Measurements from ENCODE around the gene EXOC6. TPM values are rescaled to one million over a fixed set of nuclear protein-coding genes. Genes with fewer than 3 reads are reported as not detected.

Gene EXOC6
- total RNA-seq, 1 experiment from 2014 or later: 17.0 TPM

GRCh38 chr10:92989250-92989649, 140.9 kb downstream of the EXOC6 start:
- in situ Hi-C loops (cut with HindIII; ENCODE audit: low pct_unique_long_range_greater_than_20kb, low sequenced_read_pairs) (no loop called here), intact Hi-C loops (cut with micrococcal nuclease; ENCODE audit: unreplicated experiment) (no loop called here)
- no peak for ATAC-seq
- Histone ChIP-seq H3K27me3 (ENCODE audit: control insufficient read depth, insufficient read depth, low read length) (no peaks in the 10 kb centered on the region), H3K4me3 (ENCODE audit: low read depth in 2 of 2, low read length in 2 of 2) (no peak overlapping the region), H3K36me3 (ENCODE audit: control insufficient read depth, insufficient read depth, low read length) (no peaks in the 10 kb centered on the region), H3K27ac (ENCODE audit: low read length) (no peak overlapping the region), H3K9me3 (ENCODE audit: control insufficient read depth, insufficient read depth, low read depth, low read length) (no peaks in the 10 kb centered on the region), H3K4me1 (ENCODE audit: control insufficient read depth, insufficient read depth, low read length) (no peaks in the 10 kb centered on the region)
- DNase-seq (ENCODE audit: low read depth, low spot score): no peak
- ChIA-PET POLR2A (no interaction called here), CTCF (no interaction called here)
- no peak for TF ChIP-seq REST (IDR thresholded peaks at IDR 0.05; ENCODE audit: insufficient read depth in 1 of 2, low read depth in 2 of 2, low read length in 1 of 2)
- no peak for TF ChIP-seq SIN3A (IDR thresholded peaks at IDR 0.05; ENCODE audit: borderline replicate concordance, insufficient read depth, low read depth, low read length)
- TF ChIP-seq CTCF (IDR thresholded peaks at IDR 0.05): no peak
- TF ChIP-seq POLR2AphosphoS5 (IDR thresholded peaks at IDR 0.05; ENCODE audit: low read depth, low read length): no peak
- no TSS peak for BruUV-seq (replicated peaks)

- H3K27me3 ChIP-seq (ENCODE audit: control insufficient read depth, insufficient read depth, low read length): no peaks in the 10 kb centered on the region
- no peak for DNase-seq (ENCODE audit: low read depth, low spot score)
- no peak for ATAC-seq
- POLR2A ChIA-PET: no interaction called here
- in situ Hi-C loops (cut with HindIII; ENCODE audit: low pct_unique_long_range_greater_than_20kb, low sequenced_read_pairs): no loop called here
- H3K4me3 ChIP-seq (ENCODE audit: low read depth in 2 of 2, low read length in 2 of 2): no peak overlapping the region
- no TSS peak for BruUV-seq (replicated peaks)
- no peaks in the 10 kb centered on the region for H3K9me3 ChIP-seq (ENCODE audit: control insufficient read depth, insufficient read depth, low read depth, low read length)
- no peaks in the 10 kb centered on the region for H3K36me3 ChIP-seq (ENCODE audit: control insufficient read depth, insufficient read depth, low read length)
- CTCF ChIA-PET: no interaction called here
- no peak for TF ChIP-seq REST (IDR thresholded peaks at IDR 0.05; ENCODE audit: insufficient read depth in 1 of 2, low read depth in 2 of 2, low read length in 1 of 2)
- intact Hi-C loops (cut with micrococcal nuclease; ENCODE audit: unreplicated experiment): no loop called here
- H3K4me1 ChIP-seq (ENCODE audit: control insufficient read depth, insufficient read depth, low read length): no peaks in the 10 kb centered on the region
- H3K27ac ChIP-seq (ENCODE audit: low read length): no peak overlapping the region
Measured at GRCh38 chr10:92990615-92991014, 142.3 kb downstream of the EXOC6 start.
